ENCODE results near the gene MYL12A. TPM values are rescaled to one million over a fixed set of nuclear protein-coding genes. Genes with fewer than 3 reads are reported as not detected.

Gene MYL12A
- total and polyA plus RNA-seq, 2 of the 4 experiments (the other 2 are of a cell fraction), result 549 to 580 TPM

GRCh38 chr18:3233433-3234168 is 14.0 kb upstream of the MYL12A start:
- Histone ChIP-seq H4K5ac (ENCODE audit: low read depth, low read length) (no peak overlapping the region), H3K36me3 (ENCODE audit: control insufficient read depth, insufficient read depth, low read length) (no peaks in the 10 kb centered on the region), H2BK15ac (ENCODE audit: low read depth, low read length) (no peak overlapping the region), H3K79me1 (ENCODE audit: low read depth in 1 of 2, low read length in 2 of 2) (no peaks in the 10 kb centered on the region), H3K4ac (ENCODE audit: low read depth, low read length) (no peak overlapping the region), H2AK5ac (ENCODE audit: low read depth, low read length) (no peak overlapping the region), H3K56ac (ENCODE audit: extremely low read depth, insufficient read depth, low read length) (no peak overlapping the region), H4K8ac (ENCODE audit: low read depth in 2 of 2, low read length in 2 of 2) (no peak overlapping the region), H3K4me2 (ENCODE audit: low read depth, low read length) (no peak overlapping the region), H3K27ac (ENCODE audit: insufficient read depth, low read length) (no peak overlapping the region), H3K23ac (ENCODE audit: low read depth, low read length) (no peak overlapping the region), H3K9me3 (ENCODE audit: control insufficient read depth, insufficient read depth, low read length) (no peaks in the 10 kb centered on the region), H2BK120ac (ENCODE audit: low read depth, low read length) (no peak overlapping the region), H3K9ac (ENCODE audit: low read depth, low read length) (no peak overlapping the region), H3K18ac (ENCODE audit: low read depth, low read length) (no peak overlapping the region), H2BK20ac (ENCODE audit: low read depth, low read length) (no peak overlapping the region), H3K4me3 (ENCODE audit: insufficient read depth, low read depth, low read length) (no peak overlapping the region), H3K27me3 (ENCODE audit: control insufficient read depth, insufficient read depth, low read length) (no peaks in the 10 kb centered on the region; the same call in none of the 2 replicates), H3K14ac (replicated peaks; ENCODE audit: low read depth, low read length) (no peak overlapping the region), H2AFZ (replicated peaks; ENCODE audit: low read length, poor library complexity) (no peak overlapping the region), H3K9me1 (ENCODE audit: insufficient read depth, low read length) (no peaks in the 10 kb centered on the region), H2BK5ac (ENCODE audit: low read depth, low read length, poor library complexity, severe bottlenecking) (no peak overlapping the region), H4K91ac (ENCODE audit: insufficient read depth, low read depth, low read length) (no peak overlapping the region), H3K4me1 (ENCODE audit: control insufficient read depth, insufficient read depth, low read length) (no peaks in the 10 kb centered on the region), H2AK9ac (replicated peaks; ENCODE audit: low read depth, low read length, poor library complexity) (no peak overlapping the region), H4K20me1 (ENCODE audit: insufficient read depth, low read length) (no peaks in the 10 kb centered on the region)
- POLR2A ChIA-PET (ENCODE audit: unreplicated experiment), result no interaction called here
- in situ Hi-C loops (cut with MboI; ENCODE audit: low sequenced_read_pairs) (no loop called here), intact Hi-C loops (cut with micrococcal nuclease) (no loop called here), dilution Hi-C loops (cut with HindIII; ENCODE audit: low sequenced_read_pairs, unreplicated experiment) (no loop called here)
- ATAC-seq (ENCODE audit: low read depth) (no peak), DNase-seq (no peak)
- BruUV-seq (replicated peaks), result no TSS peak
- TF ChIP-seq RAD21 (IDR thresholded peaks at IDR 0.05; ENCODE audit: low read length) (no peak), CTCF (conservative IDR thresholded peaks at IDR 0.05; ENCODE audit: low read depth, low read length) (no peak), MXI1 (IDR thresholded peaks at IDR 0.05; ENCODE audit: borderline replicate concordance, low read depth, low read length) (no peak)
- no CpG with 5 or more reads among the region's 4 CpGs for WGBS, 2 experiments (ENCODE audit: extremely low coverage in 2 of 2, insufficient read length in 1 of 2)
- CTCF ChIA-PET, result no interaction called here

All from IMR-90 (cell line).